B cell (primary cell): Measurements from ENCODE around the gene GJC3. TPM values are rescaled to one million over a fixed set of nuclear protein-coding genes. Genes with fewer than 3 reads are reported as not detected.
"Not testable (repeated sequence)": the region's sequence is repeated elsewhere in the genome, so short reads cannot be mapped to it uniquely, and the experiment has no call there.

ENCODE experiments used
- ATAC-seq: fragments of 200-7000 bp; cut with Tn5 transposase; one replicate; pipeline ENCODE4 v1.10.0; 2021; ENCODE audit warnings: low read depth, mild to moderate bottlenecking, moderate number of reproducible peaks, moderate library complexity
- CTCF ChIA-PET: fragments of 350-600 bp; sonication (Branson Sonifier 250); formaldehyde crosslinking; loops from one replicate; lab custom pipeline; 2021; ENCODE audit warnings: antibody characterized with exemption, inconsistent platforms; lab: Charles Lee
- POLR2A ChIA-PET: fragments of 350-600 bp; sonication (Branson Sonifier 250); formaldehyde crosslinking; loops from one replicate; lab custom pipeline; 2021; ENCODE audit warnings: antibody characterized with exemption; lab: Charles Lee
- DNase-seq: peaks from one replicate; pipeline ENCODE4 v3.0.0; 2013
- H2AFZ ChIP-seq: 2 replicates; pipeline ENCODE4 v1.6.1; 2012; ENCODE audit warnings: mild to moderate bottlenecking, low read depth, low read length; ENCODE audit not compliant: insufficient read depth, poor library complexity, severe bottlenecking
- H3K27ac ChIP-seq, 2 donors: 1 replicate in 1 of 2; 2 replicates in 1 of 2; pipeline ENCODE4 v1.5.1; 2012 to 2013; ENCODE audit warnings: low read length in 2 of 2, mild to moderate bottlenecking in 2 of 2, moderate library complexity in 1 of 2
- H3K27me3 ChIP-seq, 4 experiments: fragments of 200-600 bp in 1 of 4; sonication (generic) in 1 of 4; replicated peaks in 1 of 4; 1 replicate in 2 of 4; 2 replicates in 2 of 4; pipeline versions ENCODE4 v1.6.1 to v1.7.0; 2013 to 2016; ENCODE audit warnings: low read length in 3 of 4, mild to moderate bottlenecking in 2 of 4, mixed read lengths in 1 of 4, moderate library complexity in 1 of 4; ENCODE audit not compliant: insufficient read depth in 4 of 4, control insufficient read depth in 3 of 4; ENCODE audit errors: control extremely low read depth in 1 of 4
- H3K36me3 ChIP-seq, 2 experiments: replicated peaks in 1 of 2; 1 replicate in 1 of 2; 2 replicates in 1 of 2; pipeline versions ENCODE4 v1.6.1 to v1.7.1; 2013; ENCODE audit warnings: low read length in 1 of 2; ENCODE audit not compliant: insufficient read depth in 2 of 2, control insufficient read depth in 1 of 2; ENCODE audit errors: control extremely low read depth in 1 of 2, extremely low read depth in 1 of 2
- H3K4me1 ChIP-seq, 2 donors: fragments of 200-600 bp in 1 of 2; sonication (generic) in 1 of 2; 1 replicate in 1 of 2; 2 replicates in 1 of 2; pipeline versions ENCODE4 v1.5.1 to v1.6.1; 2013 to 2017; ENCODE audit warnings: low read length in 2 of 2; ENCODE audit not compliant: control insufficient read depth in 2 of 2, insufficient read depth in 2 of 2
- H3K4me2 ChIP-seq: replicated peaks from 2 replicates; pipeline ENCODE3; 2012; ENCODE audit warnings: mild to moderate bottlenecking, low read depth, low read length; ENCODE audit not compliant: poor library complexity, severe bottlenecking
- H3K4me3 ChIP-seq, 5 experiments: fragments of 200-600 bp in 1 of 5; sonication (generic) in 1 of 5; 1 replicate in 3 of 5; 2 replicates in 2 of 5; pipeline versions ENCODE4 v1.5.1 to v1.7.0; 2011 to 2016; ENCODE audit warnings: low read length in 4 of 5, mild to moderate bottlenecking in 4 of 5, low read depth in 2 of 5, control low read depth in 1 of 5, moderate library complexity in 1 of 5; ENCODE audit not compliant: insufficient read depth in 1 of 5; ENCODE audit errors: control extremely low read depth in 1 of 5, extremely low read depth in 1 of 5
- H3K79me2 ChIP-seq: fragments of 200-600 bp; sonication (generic); one replicate; pipeline ENCODE4 v1.6.0; 2016; ENCODE audit warnings: low read length; ENCODE audit not compliant: control insufficient read depth, insufficient read depth
- H3K9ac ChIP-seq: fragments of 200-600 bp; sonication (generic); 2 replicates; pipeline ENCODE4 v1.6.1; 2017; ENCODE audit warnings: mild to moderate bottlenecking, low read length, moderate library complexity
- H3K9me3 ChIP-seq, 3 donors: one replicate each; pipeline versions ENCODE4 v1.6.1 to v1.7.1; 2013; ENCODE audit warnings: low read length in 2 of 3; ENCODE audit not compliant: control insufficient read depth in 2 of 3, insufficient read depth in 1 of 3; ENCODE audit errors: control extremely low read depth in 1 of 3
- H4K20me1 ChIP-seq: 2 replicates; pipeline ENCODE4 v1.6.0; 2012; ENCODE audit warnings: mild to moderate bottlenecking, low read length; ENCODE audit not compliant: insufficient read depth, control insufficient read depth, poor library complexity, severe bottlenecking
- H3K27ac Mint-ChIP-seq: one replicate; pipeline ENCODE4 v1.8.0; 2021; ENCODE audit warnings: mixed read lengths
- H3K27me3 Mint-ChIP-seq: one replicate; pipeline ENCODE4 v1.8.0; 2021; ENCODE audit warnings: mixed read lengths
- H3K4me1 Mint-ChIP-seq: one replicate; pipeline ENCODE4 v1.8.0; 2021; ENCODE audit warnings: mixed read lengths
- H3K4me3 Mint-ChIP-seq: one replicate; pipeline ENCODE4 v1.8.0; 2021; ENCODE audit warnings: mixed read lengths
- H3K9me3 Mint-ChIP-seq: one replicate; pipeline ENCODE4 v1.8.0; 2022; ENCODE audit warnings: mixed read lengths; ENCODE audit not compliant: insufficient read depth
- CTCF ChIP-seq: fragments of 200-600 bp; IDR thresholded peaks from one replicate; pipeline ENCODE4 v1.8.0; 2022; ENCODE audit warnings: antibody characterized with exemption, mild to moderate bottlenecking
- EZH2 ChIP-seq: IDR thresholded peaks from 2 replicates; pipeline ENCODE4 v1.6.1; 2012; ENCODE audit warnings: borderline replicate concordance, low read depth, mild to moderate bottlenecking, moderate library complexity, low read length; ENCODE audit not compliant: insufficient read depth, poor library complexity, severe bottlenecking
- WGBS: methylation state at CpG from one replicate; pipeline ENCODE4 v1.1.5; 2013; ENCODE audit warnings: missing lambda C conversion rate; ENCODE audit not compliant: insufficient coverage; 5-methylcytosine and 5-hydroxymethylcytosine counted together
- intact Hi-C: fragments of 100-400 bp; cut with micrococcal nuclease; formaldehyde crosslinking; loops from one replicate; pipeline ENCODE4 v1.10.0; 2022
- polyA plus RNA-seq: library from polyadenylated mRNA; depleted of rRNA; stranded (reverse); fragments of >200 nt; gene quantifications from 2 replicates; pipeline ENCODE4 v1.2.3, GENCODE V29; 2012
- total RNA-seq, 2 donors: library from RNA; stranded (reverse); fragments of 120-200 nt in 1 of 2; gene quantifications; 1 replicate in 1 of 2; 2 replicates in 1 of 2; pipeline versions ENCODE4 v1.2.3 to v1.2.4, GENCODE V29; 2013 to 2022

Gene GJC3
- total and polyA plus RNA-seq, 2 donors (not counting 1 experiment from before 2014, with no cell fraction given), result not detected

- DNase-seq, result no peak
- H3K9me3 ChIP-seq, result peaks cover 0 to 4% (median 3%) of the 10 kb centered on the region in 3 donors
- no peak overlapping the region for H2AFZ ChIP-seq
- H3K36me3 ChIP-seq, result peaks cover 3 to 18% of the 10 kb centered on the region in 2 experiments
- intact Hi-C loops, result no loop called here
- H3K4me3 ChIP-seq, result no peak overlapping the region
- no peaks in the 10 kb centered on the region for H3K4me1 ChIP-seq
- no peaks in the 10 kb centered on the region for H3K79me2 ChIP-seq
- H3K27ac ChIP-seq, result no peak overlapping the region
- H3K9ac ChIP-seq, result no peak overlapping the region
- no peak for ATAC-seq
- H3K27me3 Mint-ChIP-seq, result no peaks in the 10 kb centered on the region
- ChIA-PET POLR2A (no interaction called here), CTCF (interaction anchor here (1.1 kb wide), 1 partner anchor 85 kb away, joined by 3 read pairs; no protein-coding TSS in a partner anchor)
- H3K4me1 Mint-ChIP-seq, result peaks cover 7% of the 10 kb centered on the region
- no peak overlapping the region for H3K4me2 ChIP-seq
- no peaks in the 10 kb centered on the region for H3K27me3 ChIP-seq
- peaks cover 6% of the 10 kb centered on the region for H3K9me3 Mint-ChIP-seq
- no peak overlapping the region for H3K27ac Mint-ChIP-seq
- TF ChIP-seq CTCF, result no peak
- no peak for TF ChIP-seq EZH2
- H4K20me1 ChIP-seq, result no peaks in the 10 kb centered on the region
- no peak overlapping the region for H3K4me3 Mint-ChIP-seq
Observed at GRCh38 chr7:99894738-99895137, 34.7 kb downstream of the GJC3 start.

- no peak overlapping the region for H3K4me3 Mint-ChIP-seq
- Histone ChIP-seq H3K4me3 (no peak overlapping the region), H2AFZ (no peak overlapping the region), H3K27ac (no peak overlapping the region), H3K79me2 (no peaks in the 10 kb centered on the region), H4K20me1 (no peaks in the 10 kb centered on the region), H3K9me3 (peaks cover 0 to 4% (median 3%) of the 10 kb centered on the region in 3 donors), H3K9ac (no peak overlapping the region), H3K27me3 (no peaks in the 10 kb centered on the region), H3K4me1 (no peaks in the 10 kb centered on the region), H3K4me2 (no peak overlapping the region), H3K36me3 (peaks cover 0 to 17% of the 10 kb centered on the region in 2 experiments)
- ChIA-PET CTCF (interaction anchor here (0.7 to 1.2 kb wide), 2 partner anchors 20 to 271 kb away, joined by 3 read pairs; no protein-coding TSS in a partner anchor), POLR2A (no interaction called here)
- no peak overlapping the region for H3K27ac Mint-ChIP-seq
- H3K4me1 Mint-ChIP-seq, result peaks cover 7% of the 10 kb centered on the region
- H3K9me3 Mint-ChIP-seq, result peaks cover 7% of the 10 kb centered on the region
- WGBS, result 67% methylated on average over 5 of the region's 5 CpGs
- ATAC-seq (no peak), DNase-seq (no peak)
- no peaks in the 10 kb centered on the region for H3K27me3 Mint-ChIP-seq
- intact Hi-C loops, result no loop called here
- TF ChIP-seq CTCF (no peak), EZH2 (no peak)
Observed at GRCh38 chr7:99893280-99893679, 36.1 kb downstream of the GJC3 start.

- H4K20me1 ChIP-seq, H2AFZ ChIP-seq, H3K9me3 Mint-ChIP-seq, CTCF ChIA-PET, H3K9ac ChIP-seq, H3K27me3 Mint-ChIP-seq, POLR2A ChIA-PET, DNase-seq, H3K4me1 Mint-ChIP-seq, H3K27ac Mint-ChIP-seq, H3K79me2 ChIP-seq, H3K4me2 ChIP-seq, H3K27ac ChIP-seq, intact Hi-C loops, H3K9me3 ChIP-seq, ATAC-seq, H3K4me1 ChIP-seq, H3K27me3 ChIP-seq, H3K4me3 Mint-ChIP-seq, H3K4me3 ChIP-seq: not testable (repeated sequence)
- H3K36me3 ChIP-seq, result peaks cover 0 to 17% of the 10 kb centered on the region in 2 experiments
- WGBS, result no CpG with 5 or more reads among the region's 2 CpGs
Observed at GRCh38 chr7:99890348-99890747, 39.1 kb downstream of the GJC3 start.
